NCI-H2107 treated with DMSO at 0.1 percent for 48 hours (cell line): ENCODE results near the gene RAB9A.
A peak's percentile ranks its signal among the peaks of the same experiment; 100 is the strongest.
"Not testable (repeated sequence)": the region's sequence is repeated elsewhere in the genome, so short reads cannot be mapped to it uniquely, and the experiment has no call there.

ENCODE experiments used
- DNase-seq: peaks from one replicate; lab custom pipeline; 2025; ENCODE audit not compliant: unreplicated experiment; lab: John Stamatoyannopoulos, UW

RAB9A gene

GRCh38 chrX:13669246-13669737 is 19.6 kb upstream of the RAB9A start:
- peak; percentile 59 for DNase-seq

DNA sequence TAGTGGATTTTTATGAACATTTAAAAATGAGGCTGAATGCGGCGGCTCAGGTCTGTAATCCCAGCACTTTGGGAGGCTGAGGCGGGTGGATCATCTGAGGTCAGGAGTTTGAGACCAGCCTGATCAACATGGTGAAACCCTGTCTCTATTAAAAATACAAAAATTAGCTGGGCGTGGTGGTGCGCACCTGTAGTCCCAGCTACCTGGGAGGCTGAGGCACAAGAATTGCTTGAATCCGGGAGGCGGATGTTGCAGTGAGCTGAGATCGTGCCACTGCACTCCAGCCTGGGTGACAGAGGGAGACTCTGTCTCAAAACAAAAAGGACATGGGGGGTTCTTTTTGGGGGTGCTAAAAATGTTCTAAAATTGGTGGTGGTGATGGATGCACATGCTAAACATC is 19.2 kb upstream of the RAB9A start:
- not testable (repeated sequence) for DNase-seq

- no peak for DNase-seq
Measured at GRCh38 chrX:13670197-13670596, 18.7 kb upstream of the RAB9A start.

DNA sequence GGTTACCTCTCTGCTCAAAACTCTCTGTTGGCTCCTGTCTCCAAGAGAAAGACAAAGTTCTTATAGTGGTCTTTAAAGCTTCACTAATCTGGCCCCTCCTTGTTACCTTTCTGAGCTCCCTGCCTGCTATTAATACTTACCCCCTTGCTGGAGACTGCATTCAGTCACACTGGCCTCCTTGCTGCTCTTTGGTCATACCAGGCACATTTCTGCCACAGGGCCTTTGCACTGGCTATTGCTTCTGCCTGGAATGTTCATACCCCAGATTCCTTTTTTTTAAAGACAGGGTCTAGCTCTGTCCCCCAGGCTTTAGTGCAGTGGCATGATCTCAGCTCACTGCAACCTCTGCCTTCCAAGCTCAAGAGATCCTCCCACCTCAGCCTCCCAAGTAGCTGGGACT is 15.9 kb upstream of the RAB9A start:
- no peak for DNase-seq

- no peak for DNase-seq
Measured at GRCh38 chrX:13676885-13677284, 12.0 kb upstream of the RAB9A start.

DNA sequence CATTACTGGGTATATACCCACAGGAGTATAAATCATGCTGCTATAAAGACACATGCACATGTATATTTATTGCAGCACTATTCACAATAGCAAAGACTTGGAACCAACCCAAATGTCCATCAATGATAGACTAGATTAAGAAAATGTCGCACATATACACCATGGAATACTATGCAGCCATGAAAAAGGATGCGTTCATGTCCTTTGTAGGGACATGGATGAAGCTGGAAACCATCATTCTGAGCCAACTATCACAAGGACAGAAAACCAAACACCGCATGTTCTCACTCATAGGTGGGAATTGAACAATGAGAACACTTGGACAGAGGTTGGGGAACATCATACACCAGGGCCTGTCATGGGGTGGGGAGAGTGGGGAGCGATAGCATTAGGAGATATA is 9.2 kb upstream of the RAB9A start:
- DNase-seq = not testable (repeated sequence)

- DNase-seq = no peak
Measured at GRCh38 chrX:13681595-13681994, 7.3 kb upstream of the RAB9A start.

GRCh38 chrX:13684361-13684760 is 4.6 kb upstream of the RAB9A start:
- no peak for DNase-seq

DNA sequence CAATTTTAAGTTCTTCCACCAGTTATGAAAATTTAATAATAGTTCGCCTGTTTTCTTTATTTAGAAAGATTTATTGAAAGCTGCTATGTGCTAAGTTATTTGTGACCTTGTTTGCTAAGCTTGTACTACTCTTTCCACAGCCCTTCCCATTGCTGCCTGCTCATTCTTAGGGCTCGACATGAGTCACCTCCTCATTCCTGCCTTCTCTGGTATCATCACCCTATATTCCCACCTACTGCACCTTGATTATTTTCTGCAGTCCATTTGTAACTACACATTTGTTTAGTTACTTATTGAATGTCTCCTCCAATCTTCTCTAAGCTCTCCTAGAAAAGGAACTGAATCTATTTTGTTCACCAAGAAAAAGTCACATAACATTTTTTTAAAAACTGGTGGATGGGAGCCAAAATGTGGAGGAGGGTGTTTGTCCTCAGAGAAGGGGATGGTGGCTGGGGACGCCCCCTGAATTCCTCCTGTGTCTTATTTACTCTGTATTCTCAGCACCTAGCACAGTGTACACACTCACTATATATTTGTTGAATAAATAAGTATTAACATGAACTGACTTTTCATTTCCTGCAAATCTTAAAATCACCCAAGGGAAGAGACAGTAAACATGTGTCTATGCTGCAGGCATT is 3.7 kb upstream of the RAB9A start:
- no peak for DNase-seq

- DNase-seq = no peak
Measured at GRCh38 chrX:13687203-13687602, 1.7 kb upstream of the RAB9A start.

- DNase-seq = peak; percentile 32
Measured at GRCh38 chrX:13688384-13688957, 457 bp upstream of the RAB9A start.

DNA sequence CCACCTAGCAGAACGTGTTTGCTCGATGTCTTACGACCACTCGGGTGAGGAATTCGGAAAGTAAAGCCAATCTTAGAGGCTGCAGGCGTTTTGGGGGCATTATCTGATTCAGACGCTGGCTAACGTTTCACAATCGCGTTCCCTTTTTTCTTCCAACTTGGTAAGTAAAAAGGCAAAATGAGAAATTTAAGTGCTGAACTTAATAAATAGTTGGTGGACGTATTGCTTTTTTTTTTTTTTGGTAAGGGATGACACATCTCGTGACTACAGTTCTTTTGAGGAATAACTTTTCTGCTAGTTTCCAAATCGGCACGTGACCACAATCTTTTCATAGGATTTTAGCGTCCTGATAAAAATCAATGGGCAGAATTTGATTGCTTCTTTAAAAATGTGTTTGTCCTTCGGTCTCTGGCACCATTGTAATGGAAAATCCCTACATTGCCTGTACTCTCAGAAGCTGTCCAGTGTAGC is 848 bp downstream of the RAB9A start:
- DNase-seq = no peak

- DNase-seq = no peak
Measured at GRCh38 chrX:13690836-13691235, 1.9 kb downstream of the RAB9A start.

- DNase-seq = no peak
Measured at GRCh38 chrX:13691841-13692371, 3.0 kb downstream of the RAB9A start.

GRCh38 chrX:13692771-13693231 is 3.9 kb downstream of the RAB9A start:
- DNase-seq = no peak

DNA sequence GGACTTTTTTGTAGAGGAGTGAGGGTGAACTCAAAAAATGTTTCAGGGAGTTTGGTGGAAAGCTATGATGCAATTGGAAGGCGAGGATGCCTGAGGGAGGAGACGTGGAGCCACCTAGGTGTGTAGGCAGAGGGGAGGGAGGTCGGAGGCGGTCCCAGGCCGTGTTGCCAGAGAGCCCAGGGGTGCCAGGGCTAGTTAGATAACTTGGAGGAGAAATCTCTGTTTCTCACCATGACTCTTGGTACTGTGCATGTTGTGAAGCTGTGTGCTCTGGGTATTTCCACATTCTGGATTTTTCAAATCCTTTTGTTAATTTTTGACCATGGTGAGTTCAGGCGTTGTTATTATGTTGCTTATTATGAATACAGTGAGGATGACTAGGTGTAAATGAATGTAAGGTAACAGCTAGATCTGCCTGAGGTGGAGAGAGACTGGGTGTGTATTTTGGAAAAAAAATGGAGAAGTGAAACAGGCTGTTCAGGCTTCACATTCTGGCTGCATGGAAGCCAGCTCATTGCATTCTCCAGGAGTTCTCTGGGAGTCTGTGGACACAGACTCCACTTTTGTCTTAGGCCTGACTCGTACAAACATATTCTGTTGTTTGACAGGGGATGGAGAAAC is 4.5 kb downstream of the RAB9A start:
- no peak for DNase-seq

DNA sequence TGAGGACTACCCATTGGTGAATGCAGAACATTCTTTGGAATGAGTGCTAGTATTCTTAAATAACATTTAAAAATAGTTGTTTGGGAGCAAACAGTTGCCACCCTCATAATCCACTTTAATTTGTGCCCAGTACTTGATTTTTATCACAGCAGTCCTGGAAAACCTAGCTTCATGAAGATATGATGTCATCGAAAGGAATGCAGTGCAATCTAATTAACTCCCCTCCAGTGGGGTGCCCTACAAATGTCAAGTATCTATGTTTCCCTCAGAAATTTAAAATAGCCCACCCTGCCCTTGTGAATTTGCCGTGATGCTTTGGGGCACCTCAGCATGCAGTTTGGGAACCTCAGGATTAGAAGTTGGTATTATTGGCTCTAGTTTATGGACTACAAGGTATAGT is 5.4 kb downstream of the RAB9A start:
- no peak for DNase-seq

DNA sequence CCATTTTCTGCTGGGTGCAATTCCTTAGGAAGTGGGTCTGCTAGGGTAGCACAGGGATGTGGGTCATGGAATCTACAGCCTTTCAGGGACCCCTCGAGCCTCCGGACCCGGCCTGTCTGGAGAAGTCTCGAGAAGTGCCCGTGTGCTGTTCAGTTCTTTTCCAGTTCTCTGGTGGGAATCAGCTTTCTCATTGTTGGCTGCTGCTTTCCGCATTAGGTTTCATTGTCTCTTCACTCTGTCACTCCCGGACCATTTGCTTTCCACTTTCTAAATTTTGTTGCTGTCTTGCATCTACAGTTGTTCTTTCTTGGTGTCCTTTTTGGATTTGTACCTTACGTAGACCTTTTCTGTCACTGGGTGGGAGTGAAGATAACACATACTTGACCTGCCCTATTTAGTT is 6.1 kb downstream of the RAB9A start:
- no peak for DNase-seq

DNA sequence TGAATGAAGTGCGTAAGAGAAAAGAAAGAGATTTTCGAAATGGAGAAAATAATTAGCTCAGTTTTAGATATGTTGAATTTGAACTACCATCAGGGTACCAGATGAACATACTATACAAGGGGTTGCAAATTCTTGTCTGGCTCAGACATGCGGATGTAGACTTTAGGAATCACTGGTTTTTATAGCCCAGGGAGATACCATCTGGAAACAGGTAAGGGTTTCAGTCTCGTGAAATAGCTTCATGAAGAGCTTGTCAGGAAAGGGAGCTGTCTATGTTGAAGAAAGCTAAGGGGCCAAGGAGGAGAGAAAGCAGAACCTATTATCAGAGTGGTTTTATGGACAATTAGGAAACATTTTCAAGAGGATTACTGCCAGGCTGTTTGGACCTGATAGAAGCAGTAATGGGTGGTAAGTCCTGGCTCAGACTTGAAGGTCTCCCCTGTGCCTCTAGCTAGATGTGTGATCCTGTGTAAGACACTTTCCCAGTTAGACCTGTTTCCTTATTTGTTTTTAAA is 6.7 kb downstream of the RAB9A start:
- no peak for DNase-seq

DNA sequence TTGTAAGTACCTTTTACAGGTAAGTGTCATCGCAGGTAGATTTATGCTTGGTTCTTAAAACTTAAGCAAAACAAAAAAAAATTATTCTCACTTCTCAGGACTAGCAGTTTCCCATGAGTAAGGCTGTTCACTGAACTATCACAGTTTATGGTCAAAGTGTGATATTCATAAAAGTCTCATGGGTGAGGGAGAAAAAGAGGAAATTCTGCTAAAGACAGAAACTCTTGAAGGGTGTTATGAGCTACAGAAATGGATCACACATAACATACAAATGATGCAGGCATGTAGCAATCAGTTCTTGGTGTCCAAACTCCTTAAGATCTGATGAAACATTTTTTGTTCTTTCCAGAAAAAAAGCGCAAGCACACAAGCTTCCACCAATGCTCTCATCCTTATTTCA is 8.5 kb downstream of the RAB9A start:
- DNase-seq = no peak

DNA sequence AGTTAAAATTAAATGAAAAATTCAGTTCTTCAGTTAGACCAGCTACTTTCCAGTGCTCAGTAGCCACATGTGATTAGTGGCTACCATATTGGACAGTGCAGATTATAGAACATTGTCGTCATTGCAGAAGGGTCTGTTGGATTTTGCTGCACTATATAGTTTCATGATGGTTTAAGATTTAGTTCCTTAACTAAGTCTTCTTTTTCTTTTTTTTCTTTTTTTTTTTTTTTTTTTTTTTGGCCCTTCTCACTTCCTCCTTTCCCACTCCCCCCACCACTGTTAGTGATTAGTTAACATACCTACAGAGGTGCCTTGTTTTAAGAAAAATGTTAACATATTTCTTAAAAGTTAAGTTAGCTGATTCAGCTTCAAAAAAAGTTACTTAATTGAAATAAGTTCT is 9.0 kb downstream of the RAB9A start:
- DNase-seq = no peak

DNA sequence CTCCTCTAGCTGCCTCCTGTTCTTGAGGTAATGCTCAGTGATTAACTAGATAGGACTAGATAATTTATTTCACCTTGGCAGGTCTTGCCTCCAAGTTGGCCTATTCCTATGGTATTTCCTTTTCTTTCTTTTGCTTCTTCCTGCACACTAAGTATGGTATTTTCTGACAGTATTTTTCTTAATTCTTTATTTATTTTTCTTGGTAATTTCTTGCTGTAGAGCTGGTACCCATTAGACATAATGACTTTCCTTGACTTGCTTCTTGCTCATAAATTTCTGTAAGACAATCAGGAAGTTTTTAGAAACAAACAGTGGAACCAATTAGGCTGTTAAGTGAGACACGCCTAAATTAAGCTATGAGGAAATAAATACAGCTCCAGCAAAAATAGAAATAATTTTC is 9.5 kb downstream of the RAB9A start:
- DNase-seq = no peak
